Neural progenitor cell (in vitro differentiated cells): ENCODE results near the gene STKLD1. TPM values are rescaled to one million over a fixed set of nuclear protein-coding genes. Genes with fewer than 3 reads are reported as not detected.
A peak's percentile ranks its signal among the peaks of the same experiment; 100 is the strongest.

Source experiments
- DNase-seq: peaks from one replicate; pipeline ENCODE4 v3.0.0-alpha.2; 2016; ENCODE audit warnings: low spot score
- H2AFZ ChIP-seq: fragments of 200-600 bp; sonication (generic); replicated peaks from 2 replicates; pipeline ENCODE4 v1.6.1; 2016; ENCODE audit warnings: antibody characterized with exemption
- H3F3A ChIP-seq: fragments of 200-600 bp; sonication (generic); 2 replicates; pipeline ENCODE4 v1.6.1; 2016; ENCODE audit warnings: antibody characterized with exemption, low read depth
- H3K27ac ChIP-seq: fragments of 200-600 bp; sonication (generic); 2 replicates; pipeline ENCODE4 v1.5.1; 2016; ENCODE audit warnings: mild to moderate bottlenecking
- H3K27me3 ChIP-seq: fragments of 200-600 bp; sonication (generic); 2 replicates; pipeline ENCODE4 v1.6.1; 2016; ENCODE audit warnings: mild to moderate bottlenecking, moderate library complexity
- H3K36me3 ChIP-seq: fragments of 200-600 bp; sonication (generic); 2 replicates; pipeline ENCODE4 v1.5.1; 2016
- H3K4me1 ChIP-seq: fragments of 200-600 bp; sonication (generic); 2 replicates; pipeline ENCODE4 v1.6.1; 2016; ENCODE audit warnings: mixed run types
- H3K4me2 ChIP-seq: fragments of 200-600 bp; sonication (generic); 2 replicates; pipeline ENCODE4 v1.6.1; 2016
- H3K4me3 ChIP-seq: fragments of 200-600 bp; sonication (generic); 2 replicates; pipeline ENCODE4 v1.5.1; 2016
- H3K79me2 ChIP-seq: fragments of 200-600 bp; sonication (generic); 2 replicates; pipeline ENCODE4 v1.6.1; 2016; ENCODE audit warnings: low read depth
- H3K9ac ChIP-seq: fragments of 200-600 bp; sonication (generic); 2 replicates; pipeline ENCODE4 v1.6.1; 2016
- H3K9me3 ChIP-seq: fragments of 200-600 bp; sonication (generic); 2 replicates; pipeline ENCODE4 v1.5.1; 2016; ENCODE audit warnings: low read depth
- H4K20me1 ChIP-seq: fragments of 200-600 bp; sonication (generic); 2 replicates; pipeline ENCODE4 v1.6.1; 2016; ENCODE audit warnings: low read depth
- H3K27ac Mint-ChIP-seq: 3 replicates; pipeline ENCODE4 v1.8.0; 2021; ENCODE audit warnings: mixed read lengths
- H3K27me3 Mint-ChIP-seq: 2 replicates; pipeline ENCODE4 v1.8.0; 2022; ENCODE audit warnings: low read depth, mild to moderate bottlenecking, inconsistent platforms, moderate library complexity, mixed read lengths; ENCODE audit not compliant: insufficient read depth
- H3K36me3 Mint-ChIP-seq: 3 replicates; pipeline ENCODE4 v1.8.0; 2021; ENCODE audit warnings: mixed read lengths
- H3K4me1 Mint-ChIP-seq: 3 replicates; pipeline ENCODE4 v1.8.0; 2021; ENCODE audit warnings: mixed read lengths
- H3K4me3 Mint-ChIP-seq: 3 replicates; pipeline ENCODE4 v1.8.0; 2021; ENCODE audit warnings: mild to moderate bottlenecking, moderate library complexity, mixed read lengths
- H3K9me3 Mint-ChIP-seq: 3 replicates; pipeline ENCODE4 v1.8.0; 2020; ENCODE audit warnings: mixed read lengths
- EZH2 ChIP-seq: fragments of 200-600 bp; sonication (generic); IDR thresholded peaks from 2 replicates; pipeline ENCODE4 v1.6.1; 2017; ENCODE audit warnings: antibody characterized with exemption, mild to moderate bottlenecking, moderate library complexity
- EZH2phosphoT487 ChIP-seq: fragments of 200-600 bp; sonication (generic); IDR thresholded peaks from 2 replicates; pipeline ENCODE4 v1.6.1; 2017; ENCODE audit warnings: antibody characterized with exemption
- total RNA-seq: library from RNA; depleted of rRNA; stranded (reverse); fragments of >200 nt; gene quantifications from 2 replicates; pipeline ENCODE4 v1.2.3, GENCODE V29; 2015; ENCODE audit warnings: low replicate concordance
- TF ChIP-seq, protein P1 (sequence below): fragments of 200-600 bp; sonication (generic); IDR thresholded peaks from 2 replicates; pipeline ENCODE4 v1.5.1; 2017; ENCODE audit warnings: antibody characterized with exemption, mild to moderate bottlenecking

The STKLD1 gene
- total RNA-seq, 1 donor from 2014 or later = 0.58 TPM

DNA sequence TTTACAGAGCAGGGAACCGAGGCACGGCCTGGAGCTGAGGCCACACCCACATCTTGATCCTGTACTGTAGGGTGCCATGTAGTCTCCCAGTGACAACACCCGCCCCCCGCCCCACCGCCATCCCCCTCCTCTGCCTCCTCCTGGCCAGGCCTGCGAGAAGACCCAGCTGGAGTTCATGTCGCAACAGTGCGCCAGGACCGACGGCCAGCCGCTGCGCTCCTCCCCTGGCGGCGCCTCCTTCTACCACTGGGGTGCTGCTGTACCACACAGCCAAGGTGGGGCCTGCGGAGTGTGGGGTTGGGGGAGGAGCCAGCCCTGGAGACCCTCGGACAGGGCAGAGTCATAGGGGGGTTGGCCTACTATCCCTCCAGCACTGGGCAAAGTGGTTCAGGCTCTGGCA is 60.5 kb downstream of the STKLD1 start:
- Mint-ChIP-seq H3K27me3 (peaks cover 2% of the 10 kb centered on the region), H3K9me3 (no peaks in the 10 kb centered on the region), H3K4me1 (no peaks in the 10 kb centered on the region), H3K4me3 (no peak overlapping the region), H3K36me3 (no peaks in the 10 kb centered on the region), H3K27ac (no peak overlapping the region)
- Histone ChIP-seq H3K9me3 (no peaks in the 10 kb centered on the region), H3K36me3 (no peaks in the 10 kb centered on the region), H3F3A (no peaks in the 10 kb centered on the region), H3K27me3 (no peaks in the 10 kb centered on the region), H3K27ac (no peak overlapping the region), H3K4me1 (no peaks in the 10 kb centered on the region), H3K4me3 (no peak overlapping the region), H2AFZ (no peak overlapping the region), H4K20me1 (no peaks in the 10 kb centered on the region), H3K4me2 (no peak overlapping the region), H3K9ac (no peak overlapping the region), H3K79me2 (no peaks in the 10 kb centered on the region)
- TF ChIP-seq, protein P1, sequence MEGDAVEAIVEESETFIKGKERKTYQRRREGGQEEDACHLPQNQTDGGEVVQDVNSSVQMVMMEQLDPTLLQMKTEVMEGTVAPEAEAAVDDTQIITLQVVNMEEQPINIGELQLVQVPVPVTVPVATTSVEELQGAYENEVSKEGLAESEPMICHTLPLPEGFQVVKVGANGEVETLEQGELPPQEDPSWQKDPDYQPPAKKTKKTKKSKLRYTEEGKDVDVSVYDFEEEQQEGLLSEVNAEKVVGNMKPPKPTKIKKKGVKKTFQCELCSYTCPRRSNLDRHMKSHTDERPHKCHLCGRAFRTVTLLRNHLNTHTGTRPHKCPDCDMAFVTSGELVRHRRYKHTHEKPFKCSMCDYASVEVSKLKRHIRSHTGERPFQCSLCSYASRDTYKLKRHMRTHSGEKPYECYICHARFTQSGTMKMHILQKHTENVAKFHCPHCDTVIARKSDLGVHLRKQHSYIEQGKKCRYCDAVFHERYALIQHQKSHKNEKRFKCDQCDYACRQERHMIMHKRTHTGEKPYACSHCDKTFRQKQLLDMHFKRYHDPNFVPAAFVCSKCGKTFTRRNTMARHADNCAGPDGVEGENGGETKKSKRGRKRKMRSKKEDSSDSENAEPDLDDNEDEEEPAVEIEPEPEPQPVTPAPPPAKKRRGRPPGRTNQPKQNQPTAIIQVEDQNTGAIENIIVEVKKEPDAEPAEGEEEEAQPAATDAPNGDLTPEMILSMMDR = no peak
- TF ChIP-seq EZH2 (no peak), EZH2phosphoT487 (no peak)
- DNase-seq = no peak

DNA sequence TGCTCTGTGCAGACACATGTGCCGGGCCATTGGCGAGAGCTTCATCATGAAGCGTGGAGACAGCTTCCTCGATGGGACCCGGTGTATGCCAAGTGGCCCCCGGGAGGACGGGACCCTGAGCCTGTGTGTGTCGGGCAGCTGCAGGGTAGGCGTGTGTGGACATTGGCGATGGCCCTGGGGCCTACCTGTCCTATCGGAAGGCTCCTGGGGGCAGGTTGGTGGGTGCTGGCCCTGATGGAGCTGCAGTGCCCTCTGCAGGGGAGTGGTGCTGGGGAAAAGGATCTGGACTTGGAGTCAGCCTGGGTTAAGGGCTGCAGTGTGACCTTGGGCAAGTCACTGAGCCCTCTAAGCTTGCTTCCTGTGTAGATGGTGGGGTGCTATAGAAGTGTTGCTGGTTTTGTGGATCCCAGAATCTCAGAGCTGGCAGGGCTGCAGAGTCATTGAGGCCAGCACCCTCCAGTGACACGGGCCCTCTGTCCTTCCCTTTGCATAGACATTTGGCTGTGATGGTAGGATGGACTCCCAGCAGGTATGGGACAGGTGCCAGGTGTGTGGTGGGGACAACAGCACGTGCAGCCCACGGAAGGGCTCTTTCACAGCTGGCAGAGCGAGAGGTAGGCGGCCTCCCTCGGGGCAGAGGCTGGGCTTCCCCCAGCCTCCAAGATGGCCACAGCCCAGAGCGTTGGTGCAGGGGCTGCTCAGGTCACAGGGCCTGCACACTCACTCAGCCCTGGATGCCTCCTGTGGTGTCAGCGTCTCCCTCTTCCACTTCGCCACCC is 61.8 kb downstream of the STKLD1 start:
- Histone ChIP-seq H3K36me3 (no peaks in the 10 kb centered on the region), H3K4me2 (no peak overlapping the region), H3K9me3 (no peaks in the 10 kb centered on the region), H3K4me3 (no peak overlapping the region), H3K79me2 (no peaks in the 10 kb centered on the region), H2AFZ (no peak overlapping the region), H3K27me3 (no peaks in the 10 kb centered on the region), H3K9ac (no peak overlapping the region), H3F3A (no peaks in the 10 kb centered on the region), H3K27ac (no peak overlapping the region), H4K20me1 (no peaks in the 10 kb centered on the region), H3K4me1 (no peaks in the 10 kb centered on the region)
- no peaks in the 10 kb centered on the region for H3K9me3 Mint-ChIP-seq
- DNase-seq = no peak
- TF ChIP-seq, protein P1 = peak; percentile 21
- TF ChIP-seq EZH2phosphoT487 = no peak
- H3K36me3 Mint-ChIP-seq = no peaks in the 10 kb centered on the region
- H3K27me3 Mint-ChIP-seq = peaks cover 2% of the 10 kb centered on the region
- no peaks in the 10 kb centered on the region for H3K4me1 Mint-ChIP-seq
- no peak overlapping the region for H3K4me3 Mint-ChIP-seq
- no peak overlapping the region for H3K27ac Mint-ChIP-seq

DNA sequence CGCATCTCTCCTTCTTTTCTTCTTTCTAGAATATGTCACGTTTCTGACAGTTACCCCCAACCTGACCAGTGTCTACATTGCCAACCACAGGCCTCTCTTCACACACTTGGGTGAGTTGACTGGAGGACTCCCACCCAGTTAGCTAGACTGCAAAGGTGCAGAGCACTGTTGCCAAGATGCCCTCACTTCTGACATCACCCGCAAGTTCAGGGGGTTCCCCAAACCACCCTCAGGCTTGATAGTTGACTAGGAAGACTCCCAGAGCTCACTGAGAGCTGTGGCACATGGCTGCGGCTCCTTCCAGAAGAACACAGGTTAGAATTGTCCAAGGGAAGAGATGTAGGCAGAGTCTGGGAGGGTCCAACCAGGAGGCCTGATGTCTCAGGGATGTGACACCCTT is 63.2 kb downstream of the STKLD1 start:
- Mint-ChIP-seq H3K36me3 (no peaks in the 10 kb centered on the region), H3K4me1 (peaks cover 2% of the 10 kb centered on the region), H3K27ac (no peak overlapping the region), H3K27me3 (peaks cover 4% of the 10 kb centered on the region), H3K4me3 (no peak overlapping the region), H3K9me3 (no peaks in the 10 kb centered on the region)
- Histone ChIP-seq H3K27ac (no peak overlapping the region), H4K20me1 (no peaks in the 10 kb centered on the region), H3K79me2 (no peaks in the 10 kb centered on the region), H3K9me3 (no peaks in the 10 kb centered on the region), H3F3A (no peaks in the 10 kb centered on the region), H3K4me2 (no peak overlapping the region), H3K4me3 (no peak overlapping the region), H2AFZ (no peak overlapping the region), H3K9ac (no peak overlapping the region), H3K27me3 (no peaks in the 10 kb centered on the region), H3K36me3 (no peaks in the 10 kb centered on the region), H3K4me1 (no peaks in the 10 kb centered on the region)
- no peak for TF ChIP-seq EZH2
- TF ChIP-seq, protein P1 = no peak
- TF ChIP-seq EZH2phosphoT487 = no peak
- no peak for DNase-seq
